HG02943 (cell line): ENCODE data around the gene TENM3.
"Not testable (repeated sequence)": the region's sequence is repeated elsewhere in the genome, so short reads cannot be mapped to it uniquely, and the experiment has no call there.

ENCODE experiments used
- ATAC-seq: cut with Tn5 transposase; IDR thresholded peaks from one replicate; pipeline ENCODE4 v1.9.1; 2021; ENCODE audit warnings: mild to moderate bottlenecking, low read depth, moderate library complexity; ENCODE audit not compliant: unreplicated experiment

The TENM3 gene

GRCh38 chr4:182243204-182243603 lies at the start of gene TENM3:
TENM3 (plus strand) TSS chr4:182243402; CDS start chr4:182324021, 80,619 bp downstream.
- not testable (repeated sequence) for ATAC-seq

- ATAC-seq = no peak
These were observed 48.9 kb upstream of the TENM3 start for GRCh38 chr4:182194091-182194824.

- ATAC-seq = no peak
These were observed 45.6 kb upstream of the TENM3 start for GRCh38 chr4:182197611-182198010.

- no peak for ATAC-seq
These were observed 41.3 kb upstream of the TENM3 start for GRCh38 chr4:182201871-182202270.

- no peak for ATAC-seq
These were observed 40.6 kb upstream of the TENM3 start for GRCh38 chr4:182202650-182203049.

- no peak for ATAC-seq
These were observed 39.3 kb upstream of the TENM3 start for GRCh38 chr4:182203872-182204411.

GRCh38 chr4:182205306-182205705 lies 37.9 kb upstream of the TENM3 start:
- ATAC-seq = no peak

GRCh38 chr4:182206266-182206665 lies 36.9 kb upstream of the TENM3 start:
- ATAC-seq = no peak

- no peak for ATAC-seq
These were observed 36.3 kb upstream of the TENM3 start for GRCh38 chr4:182206916-182207315.

GRCh38 chr4:182207830-182208396 lies 35.3 kb upstream of the TENM3 start:
- no peak for ATAC-seq

- no peak for ATAC-seq
These were observed 34.6 kb upstream of the TENM3 start for GRCh38 chr4:182208526-182209050.

- no peak for ATAC-seq
These were observed 30.9 kb upstream of the TENM3 start for GRCh38 chr4:182212211-182212761.

- no peak for ATAC-seq
These were observed 30.2 kb upstream of the TENM3 start for GRCh38 chr4:182213004-182213403.

GRCh38 chr4:182215148-182215547 lies 28.1 kb upstream of the TENM3 start:
- ATAC-seq = no peak

- no peak for ATAC-seq
These were observed 27.2 kb upstream of the TENM3 start for GRCh38 chr4:182216005-182216404.

- ATAC-seq = no peak
These were observed 23.7 kb upstream of the TENM3 start for GRCh38 chr4:182219411-182220056.

GRCh38 chr4:182221987-182222386 lies 21.2 kb upstream of the TENM3 start:
- no peak for ATAC-seq

- no peak for ATAC-seq
These were observed 20.4 kb upstream of the TENM3 start for GRCh38 chr4:182222766-182223165.

GRCh38 chr4:182223708-182224107 lies 19.5 kb upstream of the TENM3 start:
- ATAC-seq = no peak

GRCh38 chr4:182224192-182224850 lies 18.9 kb upstream of the TENM3 start:
- ATAC-seq = no peak
